SK-N-SH (cell line): ENCODE measurements around the gene DNMT3A. TPM values are rescaled to one million over a fixed set of nuclear protein-coding genes. Genes with fewer than 3 reads are reported as not detected.

Experiments
- CTCF ChIA-PET: fragments of 300-600, 350-600 bp; formaldehyde crosslinking; extraction: SDS; loops from one replicate; lab custom pipeline; 2021; lab: Yijun Ruan, JAX
- POLR2A ChIA-PET: fragments of 350-600 bp; sonication (Branson Sonifier 250); formaldehyde crosslinking; extraction: SDS; loops from one replicate; lab custom pipeline; 2020; ENCODE audit warnings: antibody characterized with exemption, inconsistent platforms; lab: Yijun Ruan, JAX
- DNase-seq: peaks from one replicate; pipeline ENCODE4 v3.0.0; 2012
- H2AFZ ChIP-seq: fragments of 200-600 bp; sonication (generic); 2 replicates; pipeline ENCODE4 v1.8.1; 2016; ENCODE audit warnings: antibody characterized with exemption, mild to moderate bottlenecking, low read depth
- H3F3A ChIP-seq: fragments of 200-600 bp; sonication (generic); replicated peaks from 2 replicates; pipeline ENCODE3; 2016; ENCODE audit warnings: antibody characterized with exemption, mild to moderate bottlenecking; ENCODE audit not compliant: insufficient read depth
- H3K27ac ChIP-seq, 2 experiments: fragments of 200-500 bp in 1 of 2; fragments of 200-600 bp in 1 of 2; sonication (Bioruptor generic) in 1 of 2; sonication (generic), shearing (Covaris generic) in 1 of 2; 2 replicates each; pipeline versions ENCODE4 v1.5.1 to v1.6.1; 2014 to 2016; ENCODE audit warnings: low read depth in 2 of 2, inconsistent platforms in 1 of 2, low read length in 1 of 2, mild to moderate bottlenecking in 1 of 2, mixed read lengths in 1 of 2
- H3K27me3 ChIP-seq: fragments of 200-600 bp; sonication (generic), shearing (Covaris generic); 2 replicates; pipeline ENCODE4 v1.6.1; 2016; ENCODE audit warnings: mixed run types; ENCODE audit not compliant: insufficient read depth
- H3K36me3 ChIP-seq, 2 experiments: fragments of 200-500 bp in 1 of 2; fragments of 200-600 bp in 1 of 2; sonication (Bioruptor generic) in 1 of 2; sonication (generic) in 1 of 2; replicated peaks in 1 of 2; 2 replicates each; pipeline versions ENCODE3 to v1.5.1; 2014 to 2016; ENCODE audit warnings: low read length in 1 of 2, mild to moderate bottlenecking in 1 of 2; ENCODE audit not compliant: insufficient read depth in 2 of 2, control insufficient read depth in 1 of 2
- H3K4me1 ChIP-seq, 2 experiments: fragments of 200-500 bp in 1 of 2; fragments of 200-600 bp in 1 of 2; sonication (Bioruptor generic) in 1 of 2; sonication (generic), shearing (Covaris generic) in 1 of 2; 2 replicates each; pipeline versions ENCODE4 v1.5.1 to v1.6.1; 2014 to 2016; ENCODE audit warnings: low read depth in 1 of 2, low read length in 1 of 2, mixed run types in 1 of 2; ENCODE audit not compliant: insufficient read depth in 2 of 2, control insufficient read depth in 1 of 2
- H3K4me2 ChIP-seq: fragments of 200-600 bp; sonication (generic), shearing (Covaris generic); 2 replicates; pipeline ENCODE4 v1.6.1; 2017; ENCODE audit warnings: mixed run types
- H3K4me3 ChIP-seq, 2 experiments: fragments of 200-500 bp in 1 of 2; fragments of 200-600 bp in 1 of 2; sonication (Bioruptor generic) in 1 of 2; sonication (generic), shearing (Covaris generic) in 1 of 2; 2 replicates each; pipeline versions ENCODE4 v1.5.1 to v1.8.1; 2014 to 2016; ENCODE audit warnings: low read depth in 2 of 2, inconsistent platforms in 1 of 2, low read length in 1 of 2, mild to moderate bottlenecking in 1 of 2, mixed read lengths in 1 of 2, moderate library complexity in 1 of 2
- H3K79me2 ChIP-seq: fragments of 200-600 bp; sonication (generic); 2 replicates; pipeline ENCODE4 v1.8.1; 2017; ENCODE audit warnings: mild to moderate bottlenecking; ENCODE audit not compliant: insufficient read depth
- H3K9ac ChIP-seq: fragments of 200-600 bp; sonication (generic); 2 replicates; pipeline ENCODE4 v1.6.1; 2017; ENCODE audit warnings: mixed run types
- H3K9me2 ChIP-seq: fragments of 200-600 bp; sonication (generic); 2 replicates; pipeline ENCODE4 v1.6.1; 2017; ENCODE audit warnings: mixed run types
- H3K9me3 ChIP-seq: fragments of 200-600 bp; sonication (generic); 2 replicates; pipeline ENCODE4 v1.6.1; 2017; ENCODE audit warnings: mixed run types, mild to moderate bottlenecking, moderate library complexity
- H4K20me1 ChIP-seq: fragments of 200-600 bp; sonication (generic); 2 replicates; pipeline ENCODE4 v1.6.1; 2017; ENCODE audit warnings: mild to moderate bottlenecking, mixed run types; ENCODE audit not compliant: insufficient read depth
- FOXM1 ChIP-seq: IDR thresholded peaks from 2 replicates; pipeline ENCODE4 v1.4.0; 2012; ENCODE audit warnings: low read depth, mild to moderate bottlenecking
- GABPA ChIP-seq: IDR thresholded peaks from 2 replicates; pipeline ENCODE4 v1.4.0; 2012; ENCODE audit warnings: low read depth, mild to moderate bottlenecking
- JUND ChIP-seq: IDR thresholded peaks from 2 replicates; pipeline ENCODE4 v1.4.0; 2012
- MAX ChIP-seq: IDR thresholded peaks from 2 replicates; pipeline ENCODE4 v1.4.0; 2012; ENCODE audit warnings: low read depth
- REST ChIP-seq: IDR thresholded peaks from 2 replicates; pipeline ENCODE4 v1.6.1; 2012; ENCODE audit warnings: mild to moderate bottlenecking, low read depth, low read length, moderate library complexity
- RFX5 ChIP-seq: IDR thresholded peaks from 2 replicates; pipeline ENCODE4 v1.6.1; 2012; ENCODE audit warnings: mild to moderate bottlenecking, improper control_type of control experiment, low read length
- TAF1 ChIP-seq: IDR thresholded peaks from 2 replicates; pipeline ENCODE4 v1.6.1; 2012; ENCODE audit warnings: low read depth, mild to moderate bottlenecking, low read length, moderate library complexity, borderline replicate concordance
- TEAD4 ChIP-seq: IDR thresholded peaks from 2 replicates; pipeline ENCODE4 v1.4.0; 2012; ENCODE audit warnings: mild to moderate bottlenecking, borderline replicate concordance; ENCODE audit not compliant: insufficient read depth
- USF2 ChIP-seq: fragments of 150-350 bp; IDR thresholded peaks from 2 replicates; pipeline ENCODE4 v1.6.1; 2017; ENCODE audit warnings: antibody characterized with exemption, low read length, low read depth, borderline replicate concordance
- ZBTB33 ChIP-seq: IDR thresholded peaks from 2 replicates; pipeline ENCODE4 v1.4.0; 2012; ENCODE audit warnings: low read depth, borderline replicate concordance
- WGBS: methylation state at CpG from one replicate; pipeline ENCODE4 v1.1.6; 2017; ENCODE audit warnings: low lambda C conversion rate; 5-methylcytosine and 5-hydroxymethylcytosine counted together
- polyA plus RNA-seq, 3 experiments: library from polyadenylated mRNA; depleted of rRNA; stranded (reverse); fragments of >200 nt; gene quantifications; 2 replicates each; pipeline ENCODE4 v1.2.3, GENCODE V29; 2012

DNMT3A gene
- polyA plus RNA-seq, 1 of the 3 experiments (the other 2 are of a cell fraction) = 5.6 TPM

- no peak overlapping the region for H3K27ac ChIP-seq
- 97% methylated on average over 4 of the region's 4 CpGs for WGBS
- no peak overlapping the region for H3K9ac ChIP-seq
Measured at GRCh38 chr2:25226827-25227226, 114.9 kb downstream of the DNMT3A start.

More at GRCh38 chr2:25226827-25227226, 114.9 kb downstream of the DNMT3A start:
- Histone ChIP-seq H3K79me2 (no peaks in the 10 kb centered on the region), H3K9me2 (no peaks in the 10 kb centered on the region), H3K36me3 (peaks cover 0 to 7% of the 10 kb centered on the region in 2 experiments), H3K27me3 (no peaks in the 10 kb centered on the region), H3K4me2 (no peak overlapping the region), H4K20me1 (no peaks in the 10 kb centered on the region), H3K4me3 (no peak overlapping the region), H3K4me1 (peaks cover 3 to 33% of the 10 kb centered on the region in 2 experiments; a peak in 2 of 4 replicates), H3F3A (peaks cover 10% of the 10 kb centered on the region), H2AFZ (no peak overlapping the region), H3K9me3 (no peaks in the 10 kb centered on the region)
- TF ChIP-seq GABPA = no peak
- TF ChIP-seq REST = no peak
- no peak for TF ChIP-seq MAX
- no peak for TF ChIP-seq USF2
- no peak for TF ChIP-seq TEAD4
- TF ChIP-seq JUND = no peak
- TF ChIP-seq RFX5 = no peak
- TF ChIP-seq FOXM1 = no peak
- no peak for TF ChIP-seq ZBTB33
- TF ChIP-seq TAF1 = no peak
- DNase-seq = no peak
- CTCF ChIA-PET = interaction anchor here (1.3 to 4.6 kb wide), 10 partner anchors 7 to 135 kb away, joined by 4 to 94 read pairs (median 17); no protein-coding TSS in a partner anchor
- POLR2A ChIA-PET = no interaction called here
